Nephron (organoid): ENCODE data around the gene PRR33.

ENCODE experiments used
- H3K27ac Mint-ChIP-seq, 3 experiments: 2 replicates each; pipeline ENCODE4 v1.8.0; 2020; ENCODE audit warnings: mixed read lengths in 3 of 3, mild to moderate bottlenecking in 2 of 3, moderate library complexity in 1 of 3
- H3K27me3 Mint-ChIP-seq: 2 replicates; pipeline ENCODE4 v1.8.0; 2021; ENCODE audit warnings: low read depth, mild to moderate bottlenecking, moderate library complexity, mixed read lengths
- H3K36me3 Mint-ChIP-seq: 2 replicates; pipeline ENCODE4 v1.8.0; 2020; ENCODE audit warnings: low read depth, mixed read lengths
- H3K4me1 Mint-ChIP-seq: 2 replicates; pipeline ENCODE4 v1.8.0; 2020; ENCODE audit warnings: mixed read lengths
- H3K4me3 Mint-ChIP-seq, 3 experiments: 2 replicates each; pipeline ENCODE4 v1.8.0; 2020; ENCODE audit warnings: mild to moderate bottlenecking in 3 of 3, mixed read lengths in 3 of 3, moderate library complexity in 2 of 3
- H3K9me3 Mint-ChIP-seq: 2 replicates; pipeline ENCODE4 v1.8.0; 2020; ENCODE audit warnings: mixed read lengths
- CTCF ChIP-seq, 3 experiments: fragments of 200-600 bp; sonication (generic); IDR thresholded peaks; one replicate each; pipeline ENCODE4 v1.5.0; 2021; ENCODE audit warnings: antibody characterized with exemption in 3 of 3; ENCODE audit not compliant: unreplicated experiment in 3 of 3

PRR33 gene

GRCh38 chr11:1869427-1870325 is 22.0 kb downstream of the PRR33 start:
- Mint-ChIP-seq H3K36me3 (no peaks in the 10 kb centered on the region), H3K4me1 (peaks cover 16% of the 10 kb centered on the region), H3K4me3 (no peak overlapping the region), H3K27ac (peak overlapping the region in 2 of 3 experiments; percentile 62 to 64), H3K27me3 (peaks cover 10% of the 10 kb centered on the region), H3K9me3 (no peaks in the 10 kb centered on the region)
- peak in 2 of 3 experiments; percentile 8 to 12 for TF ChIP-seq CTCF (IDR thresholded peaks at IDR 0.05; ENCODE audit: unreplicated experiment in 3 of 3)

- Mint-ChIP-seq H3K27ac (peak overlapping the region in 1 of 3 experiments; percentile 62), H3K4me1 (peaks cover 25% of the 10 kb centered on the region)
Measured at GRCh38 chr11:1868636-1869291, 22.9 kb downstream of the PRR33 start.

GRCh38 chr11:1868056-1868635 is 23.5 kb downstream of the PRR33 start:
- TF ChIP-seq CTCF (IDR thresholded peaks at IDR 0.05; ENCODE audit: unreplicated experiment in 3 of 3), result no peak
- Mint-ChIP-seq H3K9me3 (no peaks in the 10 kb centered on the region), H3K4me1 (peaks cover 21% of the 10 kb centered on the region), H3K4me3 (no peak overlapping the region), H3K27me3 (peaks cover 10% of the 10 kb centered on the region), H3K36me3 (no peaks in the 10 kb centered on the region), H3K27ac (no peak overlapping the region)

More at GRCh38 chr11:1868636-1869291, 22.9 kb downstream of the PRR33 start:
- no peak overlapping the region for H3K4me3 Mint-ChIP-seq
- TF ChIP-seq CTCF (IDR thresholded peaks at IDR 0.05; ENCODE audit: unreplicated experiment in 3 of 3), result no peak
- H3K9me3 Mint-ChIP-seq, result no peaks in the 10 kb centered on the region
- H3K27me3 Mint-ChIP-seq, result peaks cover 10% of the 10 kb centered on the region
- no peaks in the 10 kb centered on the region for H3K36me3 Mint-ChIP-seq

GRCh38 chr11:1867381-1867780 is 24.3 kb downstream of the PRR33 start:
- H3K9me3 Mint-ChIP-seq, result no peaks in the 10 kb centered on the region
- peaks cover 13% of the 10 kb centered on the region for H3K27me3 Mint-ChIP-seq
- no peaks in the 10 kb centered on the region for H3K36me3 Mint-ChIP-seq
- no peak for TF ChIP-seq CTCF (IDR thresholded peaks at IDR 0.05; ENCODE audit: unreplicated experiment in 3 of 3)
- peaks cover 19% of the 10 kb centered on the region for H3K4me1 Mint-ChIP-seq
- H3K4me3 Mint-ChIP-seq, result no peak overlapping the region
- peak overlapping the region in 2 of 3 experiments; percentile 50 to 80 for H3K27ac Mint-ChIP-seq

GRCh38 chr11:1866776-1867175 is 24.9 kb downstream of the PRR33 start:
- TF ChIP-seq CTCF (IDR thresholded peaks at IDR 0.05; ENCODE audit: unreplicated experiment in 3 of 3), result no peak
- no peaks in the 10 kb centered on the region for H3K36me3 Mint-ChIP-seq
- peaks cover 19% of the 10 kb centered on the region for H3K4me1 Mint-ChIP-seq
- no peaks in the 10 kb centered on the region for H3K9me3 Mint-ChIP-seq
- H3K27ac Mint-ChIP-seq, result peak overlapping the region in 1 of 3 experiments; percentile 50
- no peak overlapping the region for H3K4me3 Mint-ChIP-seq
- H3K27me3 Mint-ChIP-seq, result peaks cover 13% of the 10 kb centered on the region
